Measurements from ENCODE around the gene RUNX1.

GRCh38 chr21:34811368-34811767 is 237.7 kb downstream of the RUNX1 start:
- TF ChIP-seq POLR2A (IDR thresholded peaks at IDR 0.05) (no peak), CTCF (IDR thresholded peaks at IDR 0.05) (no peak)
